Measurements from ENCODE around the gene CFB. TPM values are rescaled to one million over a fixed set of nuclear protein-coding genes. Genes with fewer than 3 reads are reported as not detected.

CFB gene
- total RNA-seq, 1 donor from 2014 or later: 1.4 TPM

DNA sequence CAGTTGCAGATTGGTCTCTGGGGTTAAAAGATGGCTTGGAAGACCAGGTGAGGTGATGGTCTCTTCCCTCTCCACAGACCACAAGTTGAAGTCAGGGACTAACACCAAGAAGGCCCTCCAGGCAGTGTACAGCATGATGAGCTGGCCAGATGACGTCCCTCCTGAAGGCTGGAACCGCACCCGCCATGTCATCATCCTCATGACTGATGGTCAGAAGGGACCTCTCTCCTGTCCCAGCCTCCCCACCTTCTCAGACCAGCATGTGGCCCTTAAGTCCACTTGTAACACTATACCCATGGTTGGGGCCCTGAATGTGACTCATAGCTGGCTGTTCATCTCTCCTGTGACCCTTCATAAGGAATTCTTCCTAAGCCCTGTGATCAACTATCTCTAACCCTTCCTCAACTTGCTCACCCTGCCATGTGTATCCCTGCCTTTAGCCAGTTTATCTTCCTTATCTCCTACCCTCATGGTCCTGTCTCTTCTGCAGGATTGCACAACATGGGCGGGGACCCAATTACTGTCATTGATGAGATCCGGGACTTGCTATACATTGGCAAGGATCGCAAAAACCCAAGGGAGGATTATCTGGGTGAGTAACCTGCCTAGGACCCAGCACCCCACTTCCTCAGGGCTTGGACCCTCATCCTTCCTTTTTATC lies 3.0 kb downstream of the CFB start:
- peaks cover 2% of the 10 kb centered on the region for H3K27me3 ChIP-seq (ENCODE audit: insufficient read depth, low read length)
- H3K9me3 Mint-ChIP-seq (ENCODE audit: unreplicated experiment): no peaks in the 10 kb centered on the region
- no peak overlapping the region for H3K4me3 ChIP-seq (ENCODE audit: insufficient read depth, low read depth, low read length)
- peaks cover 17% of the 10 kb centered on the region for H3K36me3 ChIP-seq (ENCODE audit: insufficient read depth, low read length)
- peaks cover 13% of the 10 kb centered on the region for H3K36me3 Mint-ChIP-seq (ENCODE audit: low read depth, unreplicated experiment)
- H3K9me3 ChIP-seq (ENCODE audit: insufficient read depth, low read depth, low read length): no peaks in the 10 kb centered on the region
- H3K27ac Mint-ChIP-seq (ENCODE audit: unreplicated experiment): peak overlapping the region; percentile 20
- H2AFZ ChIP-seq (ENCODE audit: low read depth, low read length): no peak overlapping the region
- peaks cover 7% of the 10 kb centered on the region for H3K4me1 ChIP-seq (ENCODE audit: insufficient read depth, low read length)
- H4K20me1 ChIP-seq (ENCODE audit: insufficient read depth, low read length): no peaks in the 10 kb centered on the region
- FAIRE-seq: no peak
- no peak for TF ChIP-seq EZH2 (IDR thresholded peaks at IDR 0.05; ENCODE audit: insufficient read depth, low read length)
- TF ChIP-seq, protein P1, sequence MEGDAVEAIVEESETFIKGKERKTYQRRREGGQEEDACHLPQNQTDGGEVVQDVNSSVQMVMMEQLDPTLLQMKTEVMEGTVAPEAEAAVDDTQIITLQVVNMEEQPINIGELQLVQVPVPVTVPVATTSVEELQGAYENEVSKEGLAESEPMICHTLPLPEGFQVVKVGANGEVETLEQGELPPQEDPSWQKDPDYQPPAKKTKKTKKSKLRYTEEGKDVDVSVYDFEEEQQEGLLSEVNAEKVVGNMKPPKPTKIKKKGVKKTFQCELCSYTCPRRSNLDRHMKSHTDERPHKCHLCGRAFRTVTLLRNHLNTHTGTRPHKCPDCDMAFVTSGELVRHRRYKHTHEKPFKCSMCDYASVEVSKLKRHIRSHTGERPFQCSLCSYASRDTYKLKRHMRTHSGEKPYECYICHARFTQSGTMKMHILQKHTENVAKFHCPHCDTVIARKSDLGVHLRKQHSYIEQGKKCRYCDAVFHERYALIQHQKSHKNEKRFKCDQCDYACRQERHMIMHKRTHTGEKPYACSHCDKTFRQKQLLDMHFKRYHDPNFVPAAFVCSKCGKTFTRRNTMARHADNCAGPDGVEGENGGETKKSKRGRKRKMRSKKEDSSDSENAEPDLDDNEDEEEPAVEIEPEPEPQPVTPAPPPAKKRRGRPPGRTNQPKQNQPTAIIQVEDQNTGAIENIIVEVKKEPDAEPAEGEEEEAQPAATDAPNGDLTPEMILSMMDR (IDR thresholded peaks at IDR 0.05; ENCODE audit: insufficient read depth, low read depth, low read length): no peak
- no peaks in the 10 kb centered on the region for H3K79me2 ChIP-seq (ENCODE audit: insufficient read depth, low read length)
- DNase-seq (ENCODE audit: low read depth): peak; percentile 9
- H3K4me3 Mint-ChIP-seq (ENCODE audit: unreplicated experiment): peak overlapping the region; percentile 37
- no peak overlapping the region for H3K4me2 ChIP-seq (ENCODE audit: low read length)
- peaks cover 38% of the 10 kb centered on the region for H3K27me3 Mint-ChIP-seq (ENCODE audit: low read depth, unreplicated experiment)
- no peak overlapping the region for H3K9ac ChIP-seq (ENCODE audit: low read length)
- no peak overlapping the region for H3K27ac ChIP-seq (ENCODE audit: low read depth, low read length)
- H3K4me1 Mint-ChIP-seq (ENCODE audit: low read depth, unreplicated experiment): peaks cover 11% of the 10 kb centered on the region

DNA sequence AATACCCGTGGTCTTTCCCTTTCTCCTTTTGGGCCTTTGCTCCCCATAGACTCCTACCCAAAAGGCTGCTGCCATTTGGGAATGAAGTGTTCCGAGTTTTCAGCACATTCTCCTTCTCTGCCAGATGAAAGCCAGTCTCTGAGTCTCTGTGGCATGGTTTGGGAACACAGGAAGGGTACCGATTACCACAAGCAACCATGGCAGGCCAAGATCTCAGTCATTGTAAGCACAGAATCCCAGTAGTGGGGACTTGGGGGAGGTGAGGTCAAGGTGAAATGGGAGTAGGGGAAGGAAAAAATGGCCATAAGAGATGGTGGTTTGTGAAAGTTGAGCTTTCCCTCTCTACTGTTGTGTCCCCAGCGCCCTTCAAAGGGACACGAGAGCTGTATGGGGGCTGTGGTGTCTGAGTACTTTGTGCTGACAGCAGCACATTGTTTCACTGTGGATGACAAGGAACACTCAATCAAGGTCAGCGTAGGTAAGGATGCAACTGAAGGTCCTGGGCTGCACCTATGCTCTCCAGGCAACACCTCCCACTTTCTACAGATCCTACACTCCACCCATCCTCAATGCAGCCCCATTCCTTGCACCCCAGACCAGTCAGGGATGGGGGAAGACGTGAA lies 4.1 kb downstream of the CFB start:
- no peak overlapping the region for H3K9ac ChIP-seq (ENCODE audit: low read length)
- Mint-ChIP-seq H3K9me3 (ENCODE audit: unreplicated experiment) (no peaks in the 10 kb centered on the region), H3K27me3 (ENCODE audit: low read depth, unreplicated experiment) (peaks cover 30% of the 10 kb centered on the region), H3K4me3 (ENCODE audit: unreplicated experiment) (no peak overlapping the region), H3K36me3 (ENCODE audit: low read depth, unreplicated experiment) (peaks cover 22% of the 10 kb centered on the region), H3K4me1 (ENCODE audit: low read depth, unreplicated experiment) (peaks cover 11% of the 10 kb centered on the region), H3K27ac (ENCODE audit: unreplicated experiment) (no peak overlapping the region)
- H3K4me1 ChIP-seq (ENCODE audit: insufficient read depth, low read length): peaks cover 7% of the 10 kb centered on the region
- H3K36me3 ChIP-seq (ENCODE audit: insufficient read depth, low read length): peaks cover 28% of the 10 kb centered on the region
- H2AFZ ChIP-seq (ENCODE audit: low read depth, low read length): no peak overlapping the region
- H3K27me3 ChIP-seq (ENCODE audit: insufficient read depth, low read length): no peaks in the 10 kb centered on the region
- H3K79me2 ChIP-seq (ENCODE audit: insufficient read depth, low read length): no peaks in the 10 kb centered on the region
- H3K27ac ChIP-seq (ENCODE audit: low read depth, low read length): no peak overlapping the region
- DNase-seq (ENCODE audit: low read depth) (no peak), FAIRE-seq (no peak)
- H4K20me1 ChIP-seq (ENCODE audit: insufficient read depth, low read length): no peaks in the 10 kb centered on the region
- no peak for TF ChIP-seq EZH2 (IDR thresholded peaks at IDR 0.05; ENCODE audit: insufficient read depth, low read length)
- TF ChIP-seq, protein P1 (IDR thresholded peaks at IDR 0.05; ENCODE audit: insufficient read depth, low read depth, low read length): no peak
- H3K4me3 ChIP-seq (ENCODE audit: insufficient read depth, low read depth, low read length): no peak overlapping the region
- H3K9me3 ChIP-seq (ENCODE audit: insufficient read depth, low read depth, low read length): no peaks in the 10 kb centered on the region
- H3K4me2 ChIP-seq (ENCODE audit: low read length): no peak overlapping the region
